GM23338 (cell line): ENCODE results near the gene RIBC2. TPM values are rescaled to one million over a fixed set of nuclear protein-coding genes. Genes with fewer than 3 reads are reported as not detected.
"Not testable (repeated sequence)": the region's sequence is repeated elsewhere in the genome, so short reads cannot be mapped to it uniquely, and the experiment has no call there.

ENCODE experiments used
- ATAC-seq: fragments of 200-7000 bp; cut with Tn5 transposase; 3 replicates; pipeline ENCODE4 v1.9.1; 2020
- DNase-seq: peaks from one replicate; pipeline ENCODE4 v3.0.0-alpha.2; 2015; ENCODE audit warnings: low spot score
- H2AFZ ChIP-seq: fragments of 200-600 bp; sonication (generic); 2 replicates; pipeline ENCODE4 v1.8.0; 2016; ENCODE audit warnings: antibody characterized with exemption, mild to moderate bottlenecking, moderate library complexity
- H3F3A ChIP-seq: fragments of 200-600 bp; sonication (generic); replicated peaks from 2 replicates; pipeline ENCODE4 v1.8.0; 2017; ENCODE audit warnings: antibody characterized with exemption, mixed run types, low read depth
- H3K27ac ChIP-seq: fragments of 200-600 bp; sonication (generic); 2 replicates; pipeline ENCODE4 v1.6.1; 2016; ENCODE audit warnings: low read depth
- H3K27me3 ChIP-seq: fragments of 200-600 bp; sonication (generic); 2 replicates; pipeline ENCODE4 v1.8.0; 2016; ENCODE audit warnings: mild to moderate bottlenecking, mixed run types, moderate library complexity; ENCODE audit not compliant: insufficient read depth
- H3K36me3 ChIP-seq: fragments of 200-600 bp; sonication (generic); 2 replicates; pipeline ENCODE4 v1.8.0; 2016; ENCODE audit warnings: mild to moderate bottlenecking; ENCODE audit not compliant: insufficient read depth
- H3K4me1 ChIP-seq: fragments of 200-600 bp; sonication (generic); 2 replicates; pipeline ENCODE4 v1.8.0; 2016; ENCODE audit warnings: mild to moderate bottlenecking, moderate library complexity; ENCODE audit not compliant: insufficient read depth
- H3K4me2 ChIP-seq: fragments of 200-600 bp; sonication (generic); 2 replicates; pipeline ENCODE4 v1.7.1; 2017; ENCODE audit warnings: mixed run types
- H3K4me3 ChIP-seq: fragments of 200-600 bp; sonication (generic); 2 replicates; pipeline ENCODE4 v1.6.1; 2016; ENCODE audit warnings: mixed run types
- H3K79me2 ChIP-seq: fragments of 200-600 bp; sonication (generic); replicated peaks from 2 replicates; pipeline ENCODE4 v1.8.0; 2017; ENCODE audit warnings: mild to moderate bottlenecking; ENCODE audit not compliant: insufficient read depth
- H3K9me2 ChIP-seq: fragments of 200-600 bp; sonication (generic); 2 replicates; pipeline ENCODE4 v1.8.0; 2017; ENCODE audit not compliant: insufficient read depth
- H4K20me1 ChIP-seq: fragments of 200-600 bp; sonication (generic); replicated peaks from 2 replicates; pipeline ENCODE4 v1.8.0; 2017; ENCODE audit warnings: mild to moderate bottlenecking; ENCODE audit not compliant: insufficient read depth
- H3K27ac Mint-ChIP-seq: 2 replicates; pipeline ENCODE4 v1.8.0; 2020; ENCODE audit warnings: inconsistent platforms, mild to moderate bottlenecking, moderate library complexity, mixed read lengths
- H3K27me3 Mint-ChIP-seq: 3 replicates; pipeline ENCODE4 v1.8.0; 2022; ENCODE audit warnings: low read depth, mild to moderate bottlenecking, moderate library complexity, mixed read lengths, inconsistent platforms; ENCODE audit not compliant: insufficient read depth, poor library complexity
- H3K36me3 Mint-ChIP-seq: 3 replicates; pipeline ENCODE4 v1.8.0; 2021; ENCODE audit warnings: low read depth, mild to moderate bottlenecking, inconsistent platforms, moderate library complexity, mixed read lengths
- H3K4me1 Mint-ChIP-seq: 3 replicates; pipeline ENCODE4 v1.8.0; 2020; ENCODE audit warnings: mild to moderate bottlenecking, inconsistent platforms, mixed read lengths
- H3K4me3 Mint-ChIP-seq: 3 replicates; pipeline ENCODE4 v1.8.0; 2021; ENCODE audit warnings: moderate library complexity, mild to moderate bottlenecking, inconsistent platforms, mixed read lengths
- H3K9me3 Mint-ChIP-seq: 3 replicates; pipeline ENCODE4 v1.8.0; 2020; ENCODE audit warnings: moderate library complexity, mild to moderate bottlenecking, inconsistent platforms, mixed read lengths
- CTCF ChIP-seq, 2 experiments: fragments of 200-600 bp in 1 of 2; sonication (generic) in 1 of 2; conservative IDR thresholded peaks; 2 replicates each; pipeline versions ENCODE4 v1.5.1 to v1.6.1; 2016 to 2017; ENCODE audit warnings: antibody characterized with exemption in 2 of 2, low read depth in 2 of 2, mild to moderate bottlenecking in 2 of 2, moderate library complexity in 1 of 2
- EZH2 ChIP-seq: fragments of 200-600 bp; sonication (generic); IDR thresholded peaks from one replicate; pipeline ENCODE4 v1.8.0; 2017; ENCODE audit warnings: antibody characterized with exemption, mild to moderate bottlenecking, low read depth; ENCODE audit not compliant: unreplicated experiment
- POLR2AphosphoS5 ChIP-seq: IDR thresholded peaks from 2 replicates; pipeline ENCODE4 v1.6.1; 2016; ENCODE audit warnings: antibody characterized with exemption, low read depth
- ZNF114 ChIP-seq: fragments of 250-450 bp; sonication (Bioruptor Pico); IDR thresholded peaks from 2 replicates; pipeline ENCODE4 v1.5.0; 2020; ENCODE audit warnings: mild to moderate bottlenecking, moderate library complexity
- ZNF331 ChIP-seq: fragments of 250-450 bp; sonication (Bioruptor Pico); IDR thresholded peaks from 2 replicates; pipeline ENCODE4 v1.5.0; 2020; ENCODE audit warnings: low read depth, mild to moderate bottlenecking, moderate library complexity
- polyA plus RNA-seq: library from polyadenylated mRNA; unstranded; fragments of >200 nt; fragmentation: Nextera tagmentation; extraction: Ambion mirVana; gene quantifications from 2 replicates; pipeline ENCODE4 v1.2.1, GENCODE V29; 2016
- total RNA-seq: library from RNA; depleted of rRNA; stranded (reverse); fragments of >200 nt; shearing (Covaris generic); gene quantifications from 2 replicates; pipeline ENCODE4 v1.2.3, GENCODE V29; 2014
- TF ChIP-seq, protein P1 (sequence below): IDR thresholded peaks from 2 replicates; pipeline ENCODE4 v1.6.1; 2016; ENCODE audit warnings: antibody characterized with exemption
- TF ChIP-seq, protein P2 (sequence below): IDR thresholded peaks from one replicate; pipeline ENCODE4 v1.6.1; 2018; ENCODE audit warnings: antibody characterized with exemption; ENCODE audit not compliant: unreplicated experiment

RIBC2 gene
- total and polyA plus RNA-seq, 2 experiments from 2014 or later, result 2.2 to 2.8 TPM

DNA sequence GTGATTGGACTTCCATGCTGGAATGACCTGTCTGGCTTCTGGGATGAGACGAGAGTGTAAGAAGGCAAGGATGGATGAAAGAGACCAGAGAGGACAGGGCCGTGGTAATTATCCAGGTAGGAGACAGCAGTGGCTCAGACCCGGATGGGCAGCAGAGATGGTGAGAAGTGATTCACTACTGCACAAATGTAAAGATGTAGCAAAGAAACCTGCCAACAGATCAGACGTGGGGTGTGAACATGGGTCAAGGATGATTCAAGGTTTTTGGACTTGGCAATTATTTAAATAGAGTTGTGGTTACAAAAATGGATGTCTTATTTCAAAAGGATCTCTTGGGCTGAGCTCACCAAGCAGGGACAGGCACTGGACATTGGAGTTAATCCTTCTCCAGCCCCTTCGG is 32.7 kb downstream of the RIBC2 start:
- Histone ChIP-seq H3K79me2 (no peaks in the 10 kb centered on the region), H3K36me3 (no peaks in the 10 kb centered on the region), H3F3A (no peaks in the 10 kb centered on the region), H3K4me3 (no peak overlapping the region), H3K27me3 (no peaks in the 10 kb centered on the region), H2AFZ (no peak overlapping the region), H3K27ac (no peak overlapping the region), H3K9me2 (no peaks in the 10 kb centered on the region), H3K4me2 (no peak overlapping the region), H4K20me1 (no peaks in the 10 kb centered on the region), H3K4me1 (peaks cover 1% of the 10 kb centered on the region; the same call in 1 of the 2 replicates)
- Mint-ChIP-seq H3K4me3 (no peak overlapping the region), H3K36me3 (no peaks in the 10 kb centered on the region), H3K27ac (no peak overlapping the region), H3K9me3 (no peaks in the 10 kb centered on the region), H3K27me3 (peaks cover 2% of the 10 kb centered on the region), H3K4me1 (peaks cover 7% of the 10 kb centered on the region; the same call in 1 of the 3 replicates)
- ATAC-seq (no peak), DNase-seq (no peak)
- no peak for TF ChIP-seq EZH2
- no peak for TF ChIP-seq ZNF114 (CRISPR knock-in tag)
- no peak for TF ChIP-seq ZNF331
- TF ChIP-seq, protein P1, sequence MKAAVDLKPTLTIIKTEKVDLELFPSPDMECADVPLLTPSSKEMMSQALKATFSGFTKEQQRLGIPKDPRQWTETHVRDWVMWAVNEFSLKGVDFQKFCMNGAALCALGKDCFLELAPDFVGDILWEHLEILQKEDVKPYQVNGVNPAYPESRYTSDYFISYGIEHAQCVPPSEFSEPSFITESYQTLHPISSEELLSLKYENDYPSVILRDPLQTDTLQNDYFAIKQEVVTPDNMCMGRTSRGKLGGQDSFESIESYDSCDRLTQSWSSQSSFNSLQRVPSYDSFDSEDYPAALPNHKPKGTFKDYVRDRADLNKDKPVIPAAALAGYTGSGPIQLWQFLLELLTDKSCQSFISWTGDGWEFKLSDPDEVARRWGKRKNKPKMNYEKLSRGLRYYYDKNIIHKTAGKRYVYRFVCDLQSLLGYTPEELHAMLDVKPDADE, result no peak

DNA sequence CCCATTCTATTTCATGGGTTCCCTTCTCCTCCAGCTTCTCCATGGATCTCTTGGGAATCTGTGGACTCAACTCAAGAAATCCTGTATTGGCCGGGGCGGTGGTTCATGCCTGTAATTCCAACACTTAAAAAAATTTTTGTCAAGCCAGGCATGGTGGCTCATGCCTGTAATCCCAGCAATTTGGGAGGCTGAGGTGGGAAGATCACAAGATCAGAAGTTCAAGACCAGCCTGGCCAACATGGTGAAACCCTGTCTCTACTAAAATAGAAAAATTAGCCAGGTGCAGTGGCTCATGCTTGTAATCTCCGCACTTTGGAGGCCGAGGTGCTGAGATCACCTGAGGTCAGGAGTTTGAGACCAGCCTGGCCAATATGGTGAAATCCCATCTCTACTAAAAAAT is 34.1 kb downstream of the RIBC2 start:
- not testable (repeated sequence) for H3K36me3 ChIP-seq, H3K27me3 ChIP-seq, H3K36me3 Mint-ChIP-seq, H3F3A ChIP-seq, H3K4me1 ChIP-seq, H3K9me2 ChIP-seq, H3K4me1 Mint-ChIP-seq, H3K79me2 ChIP-seq, H3K4me2 ChIP-seq, H2AFZ ChIP-seq, H3K27ac Mint-ChIP-seq, ATAC-seq, H3K27me3 Mint-ChIP-seq, H3K4me3 ChIP-seq, H3K27ac ChIP-seq, DNase-seq, H3K9me3 Mint-ChIP-seq, H3K4me3 Mint-ChIP-seq, H4K20me1 ChIP-seq

DNA sequence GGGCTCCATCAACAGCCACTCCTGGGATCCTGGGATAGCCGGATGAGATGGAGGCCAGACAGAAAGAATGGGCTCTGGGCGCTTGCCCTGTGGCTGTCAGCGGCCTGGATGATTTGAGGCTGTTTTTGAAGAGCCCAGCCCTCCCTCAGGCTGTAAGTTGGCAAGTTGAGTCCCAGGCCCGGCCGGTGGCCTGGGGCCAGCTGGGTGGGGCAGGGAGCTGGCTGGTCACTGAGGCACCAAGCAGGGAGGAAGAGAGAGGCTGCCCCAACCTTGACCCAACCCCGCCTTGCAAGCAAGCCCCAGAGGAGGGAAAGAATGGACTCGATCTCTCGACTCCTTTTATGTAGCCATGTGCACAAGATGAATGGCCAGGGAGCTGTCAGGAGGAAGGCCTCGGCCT is 34.9 kb downstream of the RIBC2 start:
- DNase-seq, result no peak
- H3K36me3 Mint-ChIP-seq, result no peaks in the 10 kb centered on the region
- no peaks in the 10 kb centered on the region for H3K4me1 ChIP-seq
- no peak overlapping the region for H3K4me3 Mint-ChIP-seq
- peaks cover 4% of the 10 kb centered on the region for H3K27me3 Mint-ChIP-seq
- no peak overlapping the region for H3K4me2 ChIP-seq
- H3K4me1 Mint-ChIP-seq, result peaks cover 5% of the 10 kb centered on the region; the same call in 1 of the 3 replicates
- ATAC-seq, result no peak
- no peak overlapping the region for H3K27ac ChIP-seq
- no peaks in the 10 kb centered on the region for H4K20me1 ChIP-seq
- H3K4me3 ChIP-seq, result no peak overlapping the region
- H3K79me2 ChIP-seq, result no peaks in the 10 kb centered on the region
- no peaks in the 10 kb centered on the region for H3K27me3 ChIP-seq
- no peaks in the 10 kb centered on the region for H3K9me3 Mint-ChIP-seq
- H2AFZ ChIP-seq, result no peak overlapping the region
- no peak overlapping the region for H3K27ac Mint-ChIP-seq
- no peaks in the 10 kb centered on the region for H3K9me2 ChIP-seq
- H3F3A ChIP-seq, result no peaks in the 10 kb centered on the region
- H3K36me3 ChIP-seq, result no peaks in the 10 kb centered on the region
- TF ChIP-seq POLR2AphosphoS5 (no peak), ZNF114 (CRISPR knock-in tag) (no peak), CTCF (conservative IDR thresholded peaks at IDR 0.05; ENCODE audit: low read depth in 2 of 2) (no peak)
- TF ChIP-seq, protein P2, sequence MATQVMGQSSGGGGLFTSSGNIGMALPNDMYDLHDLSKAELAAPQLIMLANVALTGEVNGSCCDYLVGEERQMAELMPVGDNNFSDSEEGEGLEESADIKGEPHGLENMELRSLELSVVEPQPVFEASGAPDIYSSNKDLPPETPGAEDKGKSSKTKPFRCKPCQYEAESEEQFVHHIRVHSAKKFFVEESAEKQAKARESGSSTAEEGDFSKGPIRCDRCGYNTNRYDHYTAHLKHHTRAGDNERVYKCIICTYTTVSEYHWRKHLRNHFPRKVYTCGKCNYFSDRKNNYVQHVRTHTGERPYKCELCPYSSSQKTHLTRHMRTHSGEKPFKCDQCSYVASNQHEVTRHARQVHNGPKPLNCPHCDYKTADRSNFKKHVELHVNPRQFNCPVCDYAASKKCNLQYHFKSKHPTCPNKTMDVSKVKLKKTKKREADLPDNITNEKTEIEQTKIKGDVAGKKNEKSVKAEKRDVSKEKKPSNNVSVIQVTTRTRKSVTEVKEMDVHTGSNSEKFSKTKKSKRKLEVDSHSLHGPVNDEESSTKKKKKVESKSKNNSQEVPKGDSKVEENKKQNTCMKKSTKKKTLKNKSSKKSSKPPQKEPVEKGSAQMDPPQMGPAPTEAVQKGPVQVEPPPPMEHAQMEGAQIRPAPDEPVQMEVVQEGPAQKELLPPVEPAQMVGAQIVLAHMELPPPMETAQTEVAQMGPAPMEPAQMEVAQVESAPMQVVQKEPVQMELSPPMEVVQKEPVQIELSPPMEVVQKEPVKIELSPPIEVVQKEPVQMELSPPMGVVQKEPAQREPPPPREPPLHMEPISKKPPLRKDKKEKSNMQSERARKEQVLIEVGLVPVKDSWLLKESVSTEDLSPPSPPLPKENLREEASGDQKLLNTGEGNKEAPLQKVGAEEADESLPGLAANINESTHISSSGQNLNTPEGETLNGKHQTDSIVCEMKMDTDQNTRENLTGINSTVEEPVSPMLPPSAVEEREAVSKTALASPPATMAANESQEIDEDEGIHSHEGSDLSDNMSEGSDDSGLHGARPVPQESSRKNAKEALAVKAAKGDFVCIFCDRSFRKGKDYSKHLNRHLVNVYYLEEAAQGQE, result no peak
